PFSK-1 (cell line): ENCODE results near the gene NCL.

ENCODE experiments used
- POLR2AphosphoS5 ChIP-seq: IDR thresholded peaks from 2 replicates; pipeline ENCODE4 v1.6.1; 2012; ENCODE audit warnings: low read depth, mild to moderate bottlenecking, control low read depth, low read length, moderate library complexity
- SIN3A ChIP-seq: IDR thresholded peaks from 2 replicates; pipeline ENCODE4 v1.6.1; 2012; ENCODE audit warnings: mild to moderate bottlenecking, low read length, moderate library complexity, borderline replicate concordance; ENCODE audit not compliant: insufficient read depth
- TAF1 ChIP-seq: IDR thresholded peaks from 2 replicates; pipeline ENCODE4 v1.6.1; 2012; ENCODE audit warnings: low read length, control low read depth, borderline replicate concordance; ENCODE audit not compliant: insufficient read depth
- TF ChIP-seq, protein P1 (sequence below), 2 experiments: IDR thresholded peaks; 2 replicates each; pipeline versions ENCODE4 v1.6.1 to v1.8.0; 2011 to 2012; ENCODE audit warnings: low read depth in 2 of 2, low read length in 2 of 2, control low read depth in 1 of 2, inconsistent platforms in 1 of 2, mild to moderate bottlenecking in 1 of 2, moderate library complexity in 1 of 2; ENCODE audit not compliant: insufficient read depth in 1 of 2

DNA sequence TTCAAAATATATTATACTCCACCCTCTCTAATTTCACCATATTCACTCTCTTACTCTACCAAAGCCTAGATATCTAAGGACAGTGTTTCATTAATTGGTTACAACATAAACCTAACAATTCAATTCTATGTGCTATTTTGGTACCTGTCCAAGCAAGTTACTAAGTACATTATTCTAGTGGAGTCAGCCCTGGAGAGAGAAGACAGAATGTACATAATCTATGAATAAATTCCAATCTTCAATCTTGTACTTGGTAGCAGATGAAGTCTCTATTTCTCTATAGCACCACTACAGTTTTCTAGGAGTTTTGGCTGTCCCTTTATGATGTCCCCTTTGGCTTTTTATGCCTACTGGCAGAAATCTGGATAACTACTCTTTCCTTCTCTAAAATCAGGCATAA lies 38.3 kb upstream of the NCL start:
- TF ChIP-seq POLR2AphosphoS5, result no peak
- no peak for TF ChIP-seq TAF1
- TF ChIP-seq, protein P1, sequence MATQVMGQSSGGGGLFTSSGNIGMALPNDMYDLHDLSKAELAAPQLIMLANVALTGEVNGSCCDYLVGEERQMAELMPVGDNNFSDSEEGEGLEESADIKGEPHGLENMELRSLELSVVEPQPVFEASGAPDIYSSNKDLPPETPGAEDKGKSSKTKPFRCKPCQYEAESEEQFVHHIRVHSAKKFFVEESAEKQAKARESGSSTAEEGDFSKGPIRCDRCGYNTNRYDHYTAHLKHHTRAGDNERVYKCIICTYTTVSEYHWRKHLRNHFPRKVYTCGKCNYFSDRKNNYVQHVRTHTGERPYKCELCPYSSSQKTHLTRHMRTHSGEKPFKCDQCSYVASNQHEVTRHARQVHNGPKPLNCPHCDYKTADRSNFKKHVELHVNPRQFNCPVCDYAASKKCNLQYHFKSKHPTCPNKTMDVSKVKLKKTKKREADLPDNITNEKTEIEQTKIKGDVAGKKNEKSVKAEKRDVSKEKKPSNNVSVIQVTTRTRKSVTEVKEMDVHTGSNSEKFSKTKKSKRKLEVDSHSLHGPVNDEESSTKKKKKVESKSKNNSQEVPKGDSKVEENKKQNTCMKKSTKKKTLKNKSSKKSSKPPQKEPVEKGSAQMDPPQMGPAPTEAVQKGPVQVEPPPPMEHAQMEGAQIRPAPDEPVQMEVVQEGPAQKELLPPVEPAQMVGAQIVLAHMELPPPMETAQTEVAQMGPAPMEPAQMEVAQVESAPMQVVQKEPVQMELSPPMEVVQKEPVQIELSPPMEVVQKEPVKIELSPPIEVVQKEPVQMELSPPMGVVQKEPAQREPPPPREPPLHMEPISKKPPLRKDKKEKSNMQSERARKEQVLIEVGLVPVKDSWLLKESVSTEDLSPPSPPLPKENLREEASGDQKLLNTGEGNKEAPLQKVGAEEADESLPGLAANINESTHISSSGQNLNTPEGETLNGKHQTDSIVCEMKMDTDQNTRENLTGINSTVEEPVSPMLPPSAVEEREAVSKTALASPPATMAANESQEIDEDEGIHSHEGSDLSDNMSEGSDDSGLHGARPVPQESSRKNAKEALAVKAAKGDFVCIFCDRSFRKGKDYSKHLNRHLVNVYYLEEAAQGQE (IDR thresholded peaks at IDR 0.05; ENCODE audit: insufficient read depth in 1 of 2, low read depth in 2 of 2, low read length in 2 of 2), result no peak
- no peak for TF ChIP-seq SIN3A
